ENCODE data around the gene TSHZ3. TPM values are rescaled to one million over a fixed set of nuclear protein-coding genes. Genes with fewer than 3 reads are reported as not detected.

The TSHZ3 gene
- total RNA-seq, 1 donor from 2014 or later, result 82.5 TPM

- TF ChIP-seq CTCF (IDR thresholded peaks at IDR 0.05; ENCODE audit: unreplicated experiment), result no peak
- DNase-seq (ENCODE audit: low spot score in 2 of 2, unreplicated experiment in 2 of 2), result no peak
- H3K4me1 Mint-ChIP-seq, result peaks cover 7% of the 10 kb centered on the region
- H3K27ac Mint-ChIP-seq, result no peak overlapping the region
- no peak overlapping the region for H3K4me3 Mint-ChIP-seq
- peaks cover 3% of the 10 kb centered on the region for H3K9me3 Mint-ChIP-seq
- H3K36me3 Mint-ChIP-seq, result peaks cover 22% of the 10 kb centered on the region
- no peaks in the 10 kb centered on the region for H3K27me3 Mint-ChIP-seq (ENCODE audit: low read depth)
Measured at GRCh38 chr19:31289381-31289880, 59.8 kb downstream of the TSHZ3 start.

GRCh38 chr19:31286491-31286890 is 62.7 kb downstream of the TSHZ3 start:
- peaks cover 9% of the 10 kb centered on the region for H3K4me1 Mint-ChIP-seq
- H3K27ac Mint-ChIP-seq, result peak overlapping the region; percentile 2
- no peaks in the 10 kb centered on the region for H3K9me3 Mint-ChIP-seq

GRCh38 chr19:31285744-31286143 is 63.5 kb downstream of the TSHZ3 start:
- TF ChIP-seq CTCF (IDR thresholded peaks at IDR 0.05; ENCODE audit: unreplicated experiment), result no peak
- no peaks in the 10 kb centered on the region for H3K27me3 Mint-ChIP-seq (ENCODE audit: low read depth)
- H3K9me3 Mint-ChIP-seq, result no peaks in the 10 kb centered on the region
- peaks cover 10% of the 10 kb centered on the region for H3K4me1 Mint-ChIP-seq
- H3K4me3 Mint-ChIP-seq, result no peak overlapping the region
- DNase-seq (ENCODE audit: low spot score in 2 of 2, unreplicated experiment in 2 of 2), result no peak
- H3K36me3 Mint-ChIP-seq, result peaks cover 8% of the 10 kb centered on the region
- peak overlapping the region; percentile 3 for H3K27ac Mint-ChIP-seq

More at GRCh38 chr19:31286491-31286890, 62.7 kb downstream of the TSHZ3 start:
- H3K27me3 Mint-ChIP-seq (ENCODE audit: low read depth), result no peaks in the 10 kb centered on the region
- no peak overlapping the region for H3K4me3 Mint-ChIP-seq
- TF ChIP-seq CTCF (IDR thresholded peaks at IDR 0.05; ENCODE audit: unreplicated experiment), result no peak
- DNase-seq (ENCODE audit: low spot score in 2 of 2, unreplicated experiment in 2 of 2), result no peak
- H3K36me3 Mint-ChIP-seq, result peaks cover 8% of the 10 kb centered on the region

GRCh38 chr19:31284621-31285020 is 64.6 kb downstream of the TSHZ3 start:
- H3K9me3 Mint-ChIP-seq, result no peaks in the 10 kb centered on the region

GRCh38 chr19:31283701-31284100 is 65.5 kb downstream of the TSHZ3 start:
- Mint-ChIP-seq H3K4me3 (no peak overlapping the region), H3K4me1 (peaks cover 10% of the 10 kb centered on the region)

More at GRCh38 chr19:31284621-31285020, 64.6 kb downstream of the TSHZ3 start:
- Mint-ChIP-seq H3K36me3 (peaks cover 10% of the 10 kb centered on the region), H3K4me3 (no peak overlapping the region), H3K4me1 (peaks cover 10% of the 10 kb centered on the region), H3K27me3 (ENCODE audit: low read depth) (no peaks in the 10 kb centered on the region), H3K27ac (no peak overlapping the region)
- TF ChIP-seq CTCF (IDR thresholded peaks at IDR 0.05; ENCODE audit: unreplicated experiment), result no peak
- no peak for DNase-seq (ENCODE audit: low spot score in 2 of 2, unreplicated experiment in 2 of 2)

More at GRCh38 chr19:31283701-31284100, 65.5 kb downstream of the TSHZ3 start:
- H3K27me3 Mint-ChIP-seq (ENCODE audit: low read depth), result no peaks in the 10 kb centered on the region
- no peak for TF ChIP-seq CTCF (IDR thresholded peaks at IDR 0.05; ENCODE audit: unreplicated experiment)
- H3K9me3 Mint-ChIP-seq, result no peaks in the 10 kb centered on the region
- H3K27ac Mint-ChIP-seq, result no peak overlapping the region
- H3K36me3 Mint-ChIP-seq, result peaks cover 19% of the 10 kb centered on the region
- no peak for DNase-seq (ENCODE audit: low spot score in 2 of 2, unreplicated experiment in 2 of 2)

Data from mesothelial cell of epicardium (in vitro differentiated cells).